OCI-LY7 (cell line): ENCODE measurements around the gene ACOXL. TPM values are rescaled to one million over a fixed set of nuclear protein-coding genes. Genes with fewer than 3 reads are reported as not detected.

Source experiments
- BruUV-seq: library from RNA; stranded (reverse); fragments of 400-500 nt; replicated peaks from 2 replicates; lab custom pipeline; 2021; lab: Mats Ljungman, UMichigan
- CTCF ChIA-PET: fragments of 300-600 bp; sonication (Branson Sonifier 250); formaldehyde crosslinking; loops from one replicate; lab custom pipeline; 2022; ENCODE audit warnings: antibody characterized with exemption; ENCODE audit not compliant: unreplicated experiment; lab: Charles Lee
- POLR2A ChIA-PET: fragments of 300-600 bp; sonication (Branson Sonifier 250); formaldehyde crosslinking; loops from one replicate; lab custom pipeline; 2022; ENCODE audit warnings: antibody characterized with exemption; lab: Charles Lee
- DNase-seq: peaks from one replicate; pipeline ENCODE4 v3.0.0-alpha.2; 2015; ENCODE audit warnings: low spot score
- H2AFZ ChIP-seq: fragments of 200-600 bp; sonication (generic), shearing (Covaris generic); 2 replicates; pipeline ENCODE4 v1.6.1; 2014; ENCODE audit warnings: mild to moderate bottlenecking, antibody characterized with exemption, low read length, moderate library complexity
- H3K27ac ChIP-seq: fragments of 200-600 bp; sonication (generic); 2 replicates; pipeline ENCODE4 v1.5.1; 2014; ENCODE audit warnings: mixed run types, low read depth, mild to moderate bottlenecking, moderate library complexity, low read length, inconsistent platforms; ENCODE audit not compliant: poor library complexity, severe bottlenecking
- H3K36me3 ChIP-seq: fragments of 200-600 bp; sonication (generic); 2 replicates; pipeline ENCODE4 v1.6.1; 2014; ENCODE audit warnings: mild to moderate bottlenecking, antibody characterized with exemption, low read length, moderate library complexity, mixed read lengths; ENCODE audit not compliant: insufficient read depth
- H3K4me1 ChIP-seq: fragments of 200-600 bp; sonication (generic); 2 replicates; pipeline ENCODE4 v1.5.1; 2014; ENCODE audit warnings: mild to moderate bottlenecking, low read length; ENCODE audit not compliant: insufficient read depth, poor library complexity, severe bottlenecking
- H3K4me2 ChIP-seq: fragments of 200-600 bp; sonication (generic); 2 replicates; pipeline ENCODE4 v1.6.1; 2014; ENCODE audit warnings: mild to moderate bottlenecking, low read length
- H3K4me3 ChIP-seq: fragments of 200-600 bp; sonication (generic); 2 replicates; pipeline ENCODE4 v1.5.1; 2014; ENCODE audit warnings: mild to moderate bottlenecking, low read depth, low read length; ENCODE audit not compliant: poor library complexity, severe bottlenecking
- H3K79me2 ChIP-seq: fragments of 200-600 bp; sonication (generic); 2 replicates; pipeline ENCODE4 v1.6.1; 2016; ENCODE audit warnings: low read depth, mild to moderate bottlenecking, low read length, moderate library complexity, mixed read lengths; ENCODE audit not compliant: insufficient read depth
- H3K9me2 ChIP-seq: fragments of 200-600 bp; sonication (generic); 2 replicates; pipeline ENCODE4 v1.6.1; 2016; ENCODE audit warnings: mild to moderate bottlenecking, low read length, mixed read lengths; ENCODE audit not compliant: insufficient read depth
- H3K9me3 ChIP-seq: fragments of 200-600 bp; sonication (generic); 2 replicates; pipeline ENCODE4 v1.6.1; 2014; ENCODE audit warnings: mild to moderate bottlenecking, mixed run types, low read length, mixed read lengths
- H4K20me1 ChIP-seq: fragments of 200-600 bp; sonication (generic); 2 replicates; pipeline ENCODE4 v1.6.1; 2014; ENCODE audit warnings: mild to moderate bottlenecking, antibody characterized with exemption, low read length, moderate library complexity, mixed read lengths; ENCODE audit not compliant: insufficient read depth
- EZH2phosphoT487 ChIP-seq: fragments of 200-600 bp; sonication (generic); IDR thresholded peaks from 2 replicates; pipeline ENCODE4 v1.6.1; 2018; ENCODE audit warnings: low read depth, borderline replicate concordance, mild to moderate bottlenecking, mixed run types, antibody characterized with exemption, low read length, moderate library complexity, mixed read lengths
- intact Hi-C: fragments of 100-400 bp; cut with micrococcal nuclease; formaldehyde crosslinking; loops from one replicate; pipeline ENCODE4 v1.10.0; 2022; ENCODE audit not compliant: unreplicated experiment
- total RNA-seq, 2 experiments: library from RNA; depleted of rRNA in 1 of 2; stranded (reverse); fragments of >200 nt in 1 of 2; shearing (Covaris generic) in 1 of 2; gene quantifications; 2 replicates each; pipeline ENCODE4 v1.2.3, GENCODE V29; 2014 to 2022
- TF ChIP-seq, protein P1 (sequence below): fragments of 200-600 bp; sonication (generic); conservative IDR thresholded peaks from 2 replicates; pipeline ENCODE4 v1.5.1; 2014; ENCODE audit warnings: mild to moderate bottlenecking, antibody characterized with exemption, low read length, moderate library complexity, mixed read lengths

The ACOXL gene
- total RNA-seq, 2 experiments from 2014 or later: 1.4 TPM; not detected in 1

DNA sequence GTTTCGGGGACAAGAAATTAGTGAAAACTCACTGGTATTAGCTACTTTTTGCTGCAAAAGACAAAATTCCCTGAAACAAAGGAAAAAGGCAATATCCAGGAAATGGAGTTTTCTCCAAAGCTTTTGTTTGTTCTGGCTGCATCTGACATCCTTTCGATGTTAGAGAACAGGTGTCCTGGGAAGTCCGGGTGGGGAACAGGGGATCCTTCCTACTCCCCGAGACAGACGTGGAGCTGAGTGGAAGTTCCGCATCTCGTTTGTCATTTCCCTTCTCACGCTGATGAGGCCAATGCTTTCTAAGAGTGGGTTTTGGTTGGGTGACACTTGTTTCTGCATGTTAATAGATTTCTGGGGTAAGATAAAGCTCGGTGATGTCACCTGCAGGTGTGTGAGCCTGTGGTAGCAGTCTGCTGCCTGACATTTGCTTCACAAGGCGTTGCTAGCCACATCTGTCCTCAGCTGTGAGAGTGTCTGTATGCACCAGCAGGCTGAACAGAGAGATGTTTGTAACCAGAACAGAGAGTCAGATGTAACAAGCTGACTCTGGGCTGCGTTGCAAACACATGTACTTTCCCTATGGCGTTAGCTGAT is 125.9 kb downstream of the ACOXL start:
- Histone ChIP-seq H3K79me2 (no peaks in the 10 kb centered on the region), H3K4me2 (peak overlapping the region; percentile 86), H3K4me1 (peaks cover 41% of the 10 kb centered on the region), H3K4me3 (peak overlapping the region; percentile 60), H4K20me1 (no peaks in the 10 kb centered on the region; the same call in 1 of the 2 replicates), H3K9me2 (no peaks in the 10 kb centered on the region), H3K36me3 (no peaks in the 10 kb centered on the region), H2AFZ (peak overlapping the region; percentile 22; the same call in 1 of the 2 replicates), H3K27ac (peak overlapping the region; percentile 38), H3K9me3 (no peaks in the 10 kb centered on the region)
- DNase-seq: peak; percentile 88
- CTCF ChIA-PET: no interaction called here
- POLR2A ChIA-PET: interaction anchor here (0.6 kb wide), 1 partner anchor 372 kb away, joined by 3 read pairs; no protein-coding TSS in a partner anchor
- TF ChIP-seq, protein P1, sequence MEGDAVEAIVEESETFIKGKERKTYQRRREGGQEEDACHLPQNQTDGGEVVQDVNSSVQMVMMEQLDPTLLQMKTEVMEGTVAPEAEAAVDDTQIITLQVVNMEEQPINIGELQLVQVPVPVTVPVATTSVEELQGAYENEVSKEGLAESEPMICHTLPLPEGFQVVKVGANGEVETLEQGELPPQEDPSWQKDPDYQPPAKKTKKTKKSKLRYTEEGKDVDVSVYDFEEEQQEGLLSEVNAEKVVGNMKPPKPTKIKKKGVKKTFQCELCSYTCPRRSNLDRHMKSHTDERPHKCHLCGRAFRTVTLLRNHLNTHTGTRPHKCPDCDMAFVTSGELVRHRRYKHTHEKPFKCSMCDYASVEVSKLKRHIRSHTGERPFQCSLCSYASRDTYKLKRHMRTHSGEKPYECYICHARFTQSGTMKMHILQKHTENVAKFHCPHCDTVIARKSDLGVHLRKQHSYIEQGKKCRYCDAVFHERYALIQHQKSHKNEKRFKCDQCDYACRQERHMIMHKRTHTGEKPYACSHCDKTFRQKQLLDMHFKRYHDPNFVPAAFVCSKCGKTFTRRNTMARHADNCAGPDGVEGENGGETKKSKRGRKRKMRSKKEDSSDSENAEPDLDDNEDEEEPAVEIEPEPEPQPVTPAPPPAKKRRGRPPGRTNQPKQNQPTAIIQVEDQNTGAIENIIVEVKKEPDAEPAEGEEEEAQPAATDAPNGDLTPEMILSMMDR: no peak
- no peak for TF ChIP-seq EZH2phosphoT487
- no TSS peak for BruUV-seq
- intact Hi-C loops: loop anchor here (1.0 kb wide), 1 partner anchor 110 kb away; no protein-coding TSS in a partner anchor

DNA sequence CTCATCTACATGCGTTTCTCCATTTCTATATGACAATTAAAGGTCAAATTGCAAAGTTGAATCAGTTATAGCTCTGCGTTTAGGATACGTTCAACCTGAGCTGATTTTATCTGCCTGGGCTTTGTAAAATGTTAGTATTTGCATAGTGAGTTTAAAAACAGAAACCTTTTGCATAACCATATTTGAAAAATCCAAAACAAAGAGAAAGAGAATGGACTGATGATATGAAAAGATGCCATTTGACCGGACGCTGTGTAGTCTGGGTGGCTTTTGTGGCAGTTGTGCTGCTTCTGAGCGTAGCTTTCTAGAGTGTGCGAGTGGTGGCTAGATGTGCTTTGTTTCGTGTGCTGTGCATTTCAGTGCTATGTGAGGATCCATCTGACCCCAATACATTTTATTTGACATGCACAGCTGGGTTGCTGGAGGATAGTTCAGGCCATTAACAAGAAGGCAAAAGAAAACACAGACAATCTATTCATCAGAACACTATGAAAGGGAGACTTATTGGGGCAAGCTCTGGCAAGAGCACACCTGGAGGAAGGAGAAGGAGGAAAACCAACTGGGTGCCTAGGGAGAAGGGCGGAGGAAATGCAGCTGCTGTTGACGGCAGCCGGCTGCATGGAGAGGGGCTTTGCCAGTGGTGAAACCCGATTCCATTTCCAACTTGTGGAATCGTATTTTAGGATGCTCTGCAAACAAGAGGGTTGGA is 126.8 kb downstream of the ACOXL start:
- TF ChIP-seq EZH2phosphoT487: no peak
- TF ChIP-seq, protein P1: no peak
- ChIA-PET CTCF (no interaction called here), POLR2A (no interaction called here)
- BruUV-seq: no TSS peak
- peak overlapping the region; percentile 38 for H3K27ac ChIP-seq
- H3K9me3 ChIP-seq: no peaks in the 10 kb centered on the region
- H3K4me1 ChIP-seq: peaks cover 37% of the 10 kb centered on the region
- peak; percentile 20 for DNase-seq
- H3K9me2 ChIP-seq: no peaks in the 10 kb centered on the region
- H4K20me1 ChIP-seq: no peaks in the 10 kb centered on the region; the same call in 1 of the 2 replicates
- peak overlapping the region; percentile 22; the same call in 1 of the 2 replicates for H2AFZ ChIP-seq
- H3K4me2 ChIP-seq: peak overlapping the region; percentile 86
- H3K36me3 ChIP-seq: no peaks in the 10 kb centered on the region
- peak overlapping the region; percentile 60 for H3K4me3 ChIP-seq
- no peaks in the 10 kb centered on the region for H3K79me2 ChIP-seq
- intact Hi-C loops: loop anchor here (1.0 kb wide), 1 partner anchor 111 kb away; no protein-coding TSS in a partner anchor
